SKM-1 (cell line): ENCODE measurements around the gene QSOX1.
A peak's percentile ranks its signal among the peaks of the same experiment; 100 is the strongest.

ENCODE experiments used
- DNase-seq: peaks from one replicate; lab custom pipeline; 2025; ENCODE audit not compliant: unreplicated experiment; lab: John Stamatoyannopoulos, UW

QSOX1 gene

DNA sequence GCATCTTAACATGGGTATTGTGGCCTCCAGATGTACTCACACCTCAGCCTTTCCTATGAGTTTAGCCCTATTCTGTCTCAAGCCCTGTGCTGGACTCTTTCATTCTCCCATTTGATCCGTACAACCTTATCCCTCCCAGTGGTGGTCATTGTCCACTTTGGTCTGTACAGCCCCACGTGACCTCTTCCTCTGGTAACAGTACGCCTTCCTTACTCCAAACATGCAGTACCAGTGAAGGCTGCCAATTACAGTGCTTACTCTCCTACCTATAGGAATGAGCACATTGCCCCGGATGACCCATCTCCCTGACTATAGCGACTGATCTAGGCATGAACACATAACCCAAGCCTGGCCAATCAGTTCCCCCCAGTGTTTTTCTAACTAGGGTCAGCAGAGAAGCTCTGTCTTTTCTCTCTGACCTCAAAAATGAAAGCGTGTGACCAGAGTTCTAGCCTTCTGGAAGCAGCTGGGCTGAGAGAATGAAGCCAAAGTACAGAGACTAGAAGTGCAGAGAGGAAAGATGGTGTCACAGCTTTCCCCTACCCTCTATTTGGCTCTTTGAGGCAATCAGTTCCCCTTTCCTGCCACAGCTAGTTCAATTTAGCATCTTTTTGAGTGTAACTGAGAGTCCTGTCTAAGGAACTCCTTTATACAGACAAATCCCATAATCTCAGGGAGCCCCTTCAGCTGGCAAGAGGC lies 9.9 kb upstream of the QSOX1 start:
- DNase-seq: no peak

DNA sequence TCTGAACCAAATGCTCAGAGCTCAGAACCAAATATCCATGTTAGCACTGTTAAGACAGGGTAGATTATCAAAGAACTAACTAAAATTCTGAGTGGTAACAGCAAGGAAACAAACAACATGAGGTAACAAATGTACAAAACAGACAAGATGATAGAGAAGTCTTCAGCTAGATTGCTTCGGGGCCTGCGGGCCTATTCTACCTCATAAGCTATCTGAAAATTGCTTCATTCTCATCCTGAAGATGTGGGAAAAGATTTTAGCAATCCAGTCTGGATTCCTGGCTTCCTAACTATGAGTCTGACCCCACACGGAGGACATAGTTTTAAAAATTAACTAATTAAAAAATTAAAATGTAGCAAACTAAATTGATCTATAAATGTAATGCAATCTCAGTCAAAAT lies 9.2 kb upstream of the QSOX1 start:
- no peak for DNase-seq

DNA sequence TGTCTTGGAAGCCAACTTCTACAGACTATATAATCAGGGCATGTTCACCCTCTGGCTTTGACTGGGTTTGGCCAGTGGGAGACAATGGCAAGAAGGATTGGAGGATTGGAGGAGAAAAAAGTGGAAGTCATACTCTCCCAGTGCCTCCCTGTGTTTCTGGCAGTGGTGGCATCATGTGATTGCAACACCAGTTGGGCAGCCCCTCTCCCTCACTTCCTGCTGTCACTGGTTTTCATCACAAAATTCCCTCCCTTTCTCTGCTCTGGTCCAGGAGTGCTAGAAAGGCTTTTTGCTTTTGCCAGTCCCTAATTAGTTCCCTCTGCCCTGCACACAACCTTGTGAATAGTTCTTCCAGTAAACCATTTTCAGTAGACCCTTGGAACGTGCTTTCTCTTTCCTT lies 3.7 kb upstream of the QSOX1 start:
- peak; percentile 77 for DNase-seq

DNA sequence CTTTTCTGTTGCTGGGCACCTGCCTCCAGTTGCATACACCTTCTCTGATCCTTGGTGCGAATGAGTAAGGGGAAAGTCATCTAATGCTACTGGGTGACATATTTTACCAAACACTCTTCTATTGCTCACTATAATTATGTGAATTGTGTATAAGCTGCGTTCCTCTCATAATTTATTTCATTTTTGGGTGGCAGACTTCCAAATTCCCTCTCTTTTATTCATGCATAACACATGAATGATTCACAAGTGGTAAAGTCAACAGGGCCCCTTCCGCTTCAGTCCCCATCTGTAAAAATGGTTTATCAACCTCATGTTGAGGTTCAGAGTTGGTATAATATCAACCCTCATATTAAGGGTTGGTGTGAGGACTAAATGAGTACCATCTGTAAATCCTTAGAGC lies 3.2 kb upstream of the QSOX1 start:
- DNase-seq: no peak

DNA sequence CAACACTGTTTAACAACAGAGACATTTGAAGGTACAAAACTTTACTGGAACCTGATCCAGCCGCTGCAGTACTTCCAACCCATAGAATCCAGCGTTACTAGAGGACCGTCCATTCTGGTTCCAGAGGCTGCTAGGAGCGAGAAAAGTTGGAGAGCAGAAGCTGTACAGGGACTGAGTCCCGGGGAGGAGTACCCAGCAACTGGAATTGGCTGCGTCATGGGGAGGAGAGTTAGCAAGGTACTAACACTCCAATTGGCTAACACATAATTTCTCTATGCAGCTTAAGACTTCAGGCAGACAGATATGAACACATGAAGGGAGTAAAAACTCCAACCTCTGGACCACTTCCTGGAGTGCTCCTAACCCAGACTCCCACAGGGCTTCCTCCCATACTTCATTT lies 2.1 kb upstream of the QSOX1 start:
- no peak for DNase-seq

DNA sequence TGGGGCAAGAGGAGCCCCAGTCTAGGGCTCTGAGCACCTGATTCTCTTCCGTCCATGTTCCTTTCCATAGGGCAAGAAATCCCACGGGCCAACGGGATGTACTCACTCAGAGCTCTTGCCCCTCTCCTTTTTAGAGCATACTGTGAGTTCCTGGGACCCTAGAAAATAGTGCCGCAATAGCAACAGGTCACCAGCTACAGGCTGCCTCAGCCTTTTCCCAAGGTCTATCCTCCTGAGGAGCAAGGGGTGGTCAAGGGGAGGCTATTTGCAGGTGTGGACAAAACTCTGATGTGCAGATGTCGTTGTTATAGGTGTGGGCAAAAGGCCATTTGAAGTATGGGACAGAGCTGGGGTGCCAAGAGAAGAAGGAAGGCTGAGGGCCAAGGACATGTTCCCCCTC lies 1.6 kb upstream of the QSOX1 start:
- DNase-seq: no peak

DNA sequence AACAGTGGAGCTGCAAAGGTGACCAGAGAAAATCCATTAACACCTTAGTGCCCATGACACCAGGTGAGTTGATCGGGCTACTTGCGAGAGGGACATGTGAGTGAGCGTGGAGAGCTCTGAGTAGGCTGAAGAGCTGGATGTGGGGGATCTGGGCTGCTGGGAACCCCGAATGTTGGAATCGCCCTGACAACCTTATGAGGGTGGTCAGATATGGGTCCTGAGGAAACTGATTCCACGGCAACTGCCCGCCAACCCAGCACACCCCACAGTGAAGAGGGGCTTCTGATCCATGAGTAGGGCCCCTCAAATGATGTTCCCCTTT lies 705 bp upstream of the QSOX1 start:
- DNase-seq: no peak

DNA sequence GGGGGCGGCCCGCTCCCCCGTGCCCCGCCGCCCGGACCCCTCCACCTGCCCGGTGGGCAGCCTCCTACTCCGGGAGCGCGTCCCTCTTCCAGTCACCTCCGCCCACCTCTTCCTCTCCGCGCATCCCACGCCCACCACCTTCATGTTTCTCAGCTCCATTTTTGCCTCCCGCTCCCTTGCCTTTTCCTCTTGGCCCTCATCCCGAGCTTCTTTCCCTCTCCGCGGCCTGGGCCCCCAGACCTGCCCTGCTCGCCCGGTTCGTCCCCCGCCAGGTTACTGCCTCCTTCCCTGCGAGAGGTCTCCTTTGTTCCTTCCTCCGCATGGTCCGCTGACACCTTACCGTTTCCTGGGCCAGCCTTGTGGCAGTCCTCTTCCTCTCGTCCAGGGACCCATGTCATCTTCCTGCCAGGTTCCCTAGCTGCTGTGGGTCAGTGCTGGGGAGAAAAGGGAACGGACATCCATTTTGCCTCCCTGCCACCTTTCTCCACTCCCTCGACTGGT lies 563 bp downstream of the QSOX1 start:
- no peak for DNase-seq

DNA sequence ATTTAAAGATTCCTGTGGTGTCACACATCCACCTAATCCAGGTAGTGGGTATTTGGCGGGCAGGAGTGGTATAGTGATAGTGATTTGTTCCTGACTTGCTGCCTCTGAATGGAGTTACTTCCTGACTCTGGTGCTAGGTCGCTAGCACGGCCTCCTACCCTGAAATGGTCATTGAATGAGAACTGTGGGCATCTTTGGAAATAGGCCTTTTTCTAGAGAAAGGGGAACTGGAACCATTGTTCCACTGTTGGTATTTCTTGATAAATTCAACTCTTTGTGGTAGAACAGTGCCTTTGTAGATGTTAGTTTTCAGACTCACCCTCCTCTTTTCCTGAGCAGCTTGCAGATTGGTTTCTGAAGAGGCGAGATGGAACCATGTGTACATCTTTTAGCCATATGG lies 1.5 kb downstream of the QSOX1 start:
- DNase-seq: peak; percentile 84

DNA sequence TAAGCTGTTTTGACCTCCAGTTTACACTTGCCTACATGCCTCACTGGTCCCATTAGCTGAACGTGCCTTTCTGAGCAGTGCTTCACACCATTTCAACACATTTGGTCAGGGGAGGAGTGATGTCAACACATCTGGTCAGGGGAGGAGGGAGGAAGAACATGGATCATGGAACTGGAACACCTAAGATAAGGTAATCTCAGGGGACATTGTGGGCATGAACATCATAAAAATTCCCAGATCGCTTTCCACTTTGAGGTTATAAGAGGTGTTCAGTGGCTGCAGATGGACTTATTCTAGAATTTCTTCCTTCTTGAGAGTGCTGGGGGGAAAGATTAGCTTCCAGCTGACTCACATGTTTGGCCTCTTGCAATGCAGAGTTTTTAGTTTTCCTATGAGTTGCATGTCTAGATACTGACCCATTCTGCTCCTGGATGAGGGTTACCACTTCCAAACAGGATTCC lies 2.0 kb downstream of the QSOX1 start:
- DNase-seq: peak; percentile 65

DNA sequence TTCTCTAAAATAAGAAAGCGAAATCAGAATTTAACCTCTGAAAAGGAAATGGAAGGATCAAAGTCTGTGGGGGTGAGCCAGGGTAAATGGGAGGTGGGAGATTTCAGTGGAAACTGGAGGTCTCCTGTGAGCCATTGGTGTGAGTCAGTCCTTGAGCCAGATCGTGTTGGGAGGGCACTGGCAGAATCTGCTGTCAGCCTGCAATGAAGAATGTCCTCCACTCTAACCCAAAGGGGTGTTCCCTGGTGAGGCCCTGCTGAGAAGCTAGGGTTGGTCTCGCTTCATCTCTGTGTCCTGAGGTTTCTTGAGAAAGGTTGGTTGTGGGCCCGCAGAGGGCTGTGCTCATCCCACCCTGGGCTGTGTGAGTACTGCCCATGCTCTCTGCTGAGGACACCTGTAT lies 2.4 kb downstream of the QSOX1 start:
- no peak for DNase-seq

DNA sequence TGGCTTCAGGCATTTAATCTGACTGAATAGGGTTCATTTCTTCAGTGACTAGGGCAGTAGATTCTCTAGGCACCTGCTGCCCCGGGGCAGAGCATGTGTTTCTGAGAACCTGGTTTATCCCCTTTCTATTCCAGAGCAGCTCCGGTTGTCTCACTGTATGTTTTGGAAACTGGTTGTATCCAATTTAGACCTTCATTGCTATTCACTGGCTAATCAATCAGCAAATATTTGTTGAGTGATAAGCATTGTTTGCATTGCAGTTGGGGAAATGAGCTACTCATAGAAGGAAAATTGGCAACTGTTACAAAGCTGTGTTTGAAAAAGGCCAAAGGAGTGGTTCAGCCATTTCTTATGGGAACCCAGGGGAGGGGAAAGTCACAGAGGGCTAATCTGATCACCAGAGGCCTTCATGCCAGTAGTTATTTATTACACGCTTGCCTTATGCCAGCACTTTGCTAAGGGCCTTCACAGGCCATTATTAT lies 2.9 kb downstream of the QSOX1 start:
- no peak for DNase-seq

DNA sequence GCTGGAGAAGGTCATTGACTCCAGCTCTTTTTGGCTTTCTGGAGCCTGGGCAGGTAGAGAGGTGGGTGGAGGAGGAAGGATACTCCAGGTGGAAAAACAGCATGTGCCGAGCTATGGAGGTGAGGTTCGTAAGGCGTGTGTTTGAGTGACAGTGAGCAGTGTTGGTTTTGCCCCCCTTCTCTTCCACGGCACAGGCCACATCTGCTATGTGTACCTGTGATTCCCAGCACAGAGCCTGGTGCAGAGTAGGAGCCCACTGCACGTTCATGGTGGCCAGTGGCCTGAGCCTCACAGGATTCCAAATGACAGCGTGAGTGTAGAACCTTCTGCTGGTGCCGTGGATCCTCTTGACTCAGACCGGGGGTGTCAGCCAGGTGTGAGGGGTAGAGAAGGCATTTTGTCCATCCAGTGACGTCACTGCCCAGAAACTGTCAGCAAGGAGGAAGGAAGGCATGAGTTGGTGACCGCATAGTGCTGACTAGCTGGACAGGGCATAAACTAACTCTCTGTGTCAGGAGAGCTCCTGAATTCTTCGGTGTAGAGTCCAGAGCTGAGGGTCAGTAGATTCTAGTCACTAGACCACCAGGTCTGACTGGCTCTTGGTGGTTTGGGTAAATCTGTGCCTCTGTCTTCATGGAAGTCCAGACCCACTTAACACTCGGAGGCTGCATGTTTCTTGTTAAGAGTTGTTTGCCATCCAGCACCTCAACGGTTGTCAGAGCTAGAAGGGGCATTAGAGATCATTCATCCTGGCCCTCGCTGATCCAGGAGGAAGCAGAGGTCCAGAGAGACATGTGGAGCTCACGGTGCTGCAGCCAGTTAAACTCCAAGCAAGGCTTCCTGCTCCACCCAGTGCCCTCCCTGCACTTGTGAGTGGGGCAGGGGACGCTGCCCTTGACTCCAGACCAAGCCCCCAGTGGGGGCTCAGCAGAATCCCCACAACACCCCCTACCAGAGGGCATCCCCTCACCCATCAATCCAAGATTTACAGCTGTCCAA lies 3.8 kb downstream of the QSOX1 start:
- DNase-seq: no peak

DNA sequence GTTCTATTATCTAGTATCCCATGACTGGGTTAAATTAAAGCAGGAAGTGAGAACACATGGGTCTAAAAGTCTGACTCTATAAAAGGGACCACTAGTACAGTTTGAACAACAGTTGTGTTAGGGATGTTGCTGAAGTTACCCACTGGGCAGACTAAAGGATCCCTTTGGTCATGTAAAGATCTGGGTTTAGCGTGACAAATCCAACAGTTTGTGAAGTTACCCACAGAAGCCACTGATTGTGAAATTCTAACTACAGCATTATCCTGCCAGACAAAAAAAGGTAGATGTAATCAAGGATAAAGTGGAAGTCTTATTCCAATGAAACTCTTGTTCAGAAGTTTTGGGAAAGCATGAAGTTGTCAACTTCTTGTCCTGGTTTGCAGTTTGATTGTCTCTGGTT lies 5.7 kb downstream of the QSOX1 start:
- peak; percentile 81 for DNase-seq

DNA sequence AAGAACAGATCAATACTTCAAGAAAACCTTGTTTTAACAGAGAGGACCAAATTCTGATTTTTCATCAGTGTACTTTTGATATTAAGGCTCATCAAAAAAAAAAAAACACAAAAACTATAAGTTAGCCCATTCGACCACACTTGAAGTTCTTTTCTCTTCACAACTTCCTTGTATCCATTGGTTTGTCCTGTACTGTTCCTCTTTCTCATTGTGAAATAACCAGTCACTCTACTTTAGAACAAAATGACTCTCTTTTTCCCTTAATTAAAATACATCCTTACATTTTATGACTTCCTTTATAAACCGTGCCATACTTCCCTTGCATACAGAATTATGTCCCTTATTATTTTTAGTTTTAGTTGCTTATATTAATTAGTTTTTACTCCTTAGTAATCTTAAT lies 8.4 kb downstream of the QSOX1 start:
- peak; percentile 82 for DNase-seq

DNA sequence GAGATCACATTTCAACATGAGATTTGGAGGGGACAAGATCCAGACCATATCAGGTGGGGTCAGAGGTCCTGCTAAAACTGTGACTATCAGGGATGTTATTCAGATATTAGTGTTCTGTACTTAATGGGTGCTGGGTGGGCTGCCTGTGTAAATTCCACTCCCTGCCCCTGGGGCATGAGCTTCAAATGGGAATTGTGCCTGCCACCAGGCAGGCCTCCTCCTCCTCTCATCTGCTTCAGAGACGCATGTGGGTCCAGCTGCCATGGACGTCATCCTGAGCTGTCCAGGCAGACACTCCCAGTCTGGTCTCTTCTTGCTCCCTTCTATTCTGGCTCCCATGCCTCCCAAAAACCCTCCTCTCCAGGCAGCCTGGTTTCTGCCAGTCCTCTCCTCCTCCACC lies 10.4 kb downstream of the QSOX1 start:
- DNase-seq: no peak

DNA sequence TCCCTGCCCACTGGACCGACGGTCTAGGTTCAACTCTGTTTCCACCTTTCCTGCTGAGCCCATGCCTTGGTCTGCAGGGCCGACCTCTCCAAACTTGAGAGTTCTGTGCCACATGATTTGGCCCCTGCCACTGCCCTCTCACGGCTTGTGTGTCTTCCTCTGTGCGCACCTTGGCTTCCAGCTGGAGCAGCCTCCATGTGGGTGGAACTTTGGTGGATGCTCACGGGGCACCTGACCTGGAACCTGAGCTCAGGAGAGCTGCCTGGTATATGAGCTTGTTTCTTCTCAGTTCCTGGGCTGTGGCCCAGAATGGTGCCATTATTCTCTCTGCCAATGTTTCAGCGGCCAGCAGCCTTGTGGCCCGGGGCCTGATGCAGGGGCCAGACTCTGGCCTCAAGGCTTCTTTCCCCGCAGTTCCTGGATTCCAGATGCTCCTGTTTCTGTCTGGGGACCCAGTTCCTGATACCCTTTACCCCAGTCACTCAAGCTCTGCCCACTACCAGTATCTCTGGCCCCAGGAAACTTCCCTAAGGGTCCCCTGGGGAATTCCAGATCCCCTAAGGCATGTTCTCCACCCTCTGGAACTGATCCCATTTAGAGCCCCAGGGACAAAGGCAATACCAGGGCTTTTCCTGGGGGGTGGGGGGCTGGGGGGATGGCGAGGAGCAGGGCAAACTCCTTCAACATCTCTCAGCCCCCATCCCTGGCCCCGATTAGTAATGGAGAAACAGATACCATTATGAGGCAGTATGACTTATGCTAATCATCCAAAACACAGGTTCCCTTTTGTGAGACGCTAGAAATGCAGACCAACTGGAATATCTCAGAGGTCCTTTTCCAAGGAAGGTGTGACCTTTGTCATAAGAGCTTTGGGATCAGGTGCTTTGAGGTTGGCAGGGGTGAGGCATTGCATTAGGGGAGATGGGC lies 11.1 kb downstream of the QSOX1 start:
- no peak for DNase-seq

DNA sequence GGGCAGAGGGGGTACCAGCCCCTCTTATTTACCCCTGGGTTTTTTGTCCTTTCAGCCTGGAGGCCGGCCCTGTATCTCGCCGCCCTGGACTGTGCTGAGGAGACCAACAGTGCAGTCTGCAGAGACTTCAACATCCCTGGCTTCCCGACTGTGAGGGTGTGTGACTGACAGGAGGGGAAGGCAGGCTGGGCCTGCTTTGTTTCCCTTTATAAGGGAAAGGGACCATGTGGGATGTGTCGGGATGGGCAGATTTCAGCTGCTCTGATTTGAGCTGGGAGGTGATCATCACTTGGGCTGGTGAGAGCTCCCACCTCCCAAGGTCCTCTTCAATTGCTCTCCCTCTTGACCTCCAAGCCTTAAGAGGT lies 11.7 kb downstream of the QSOX1 start:
- no peak for DNase-seq

DNA sequence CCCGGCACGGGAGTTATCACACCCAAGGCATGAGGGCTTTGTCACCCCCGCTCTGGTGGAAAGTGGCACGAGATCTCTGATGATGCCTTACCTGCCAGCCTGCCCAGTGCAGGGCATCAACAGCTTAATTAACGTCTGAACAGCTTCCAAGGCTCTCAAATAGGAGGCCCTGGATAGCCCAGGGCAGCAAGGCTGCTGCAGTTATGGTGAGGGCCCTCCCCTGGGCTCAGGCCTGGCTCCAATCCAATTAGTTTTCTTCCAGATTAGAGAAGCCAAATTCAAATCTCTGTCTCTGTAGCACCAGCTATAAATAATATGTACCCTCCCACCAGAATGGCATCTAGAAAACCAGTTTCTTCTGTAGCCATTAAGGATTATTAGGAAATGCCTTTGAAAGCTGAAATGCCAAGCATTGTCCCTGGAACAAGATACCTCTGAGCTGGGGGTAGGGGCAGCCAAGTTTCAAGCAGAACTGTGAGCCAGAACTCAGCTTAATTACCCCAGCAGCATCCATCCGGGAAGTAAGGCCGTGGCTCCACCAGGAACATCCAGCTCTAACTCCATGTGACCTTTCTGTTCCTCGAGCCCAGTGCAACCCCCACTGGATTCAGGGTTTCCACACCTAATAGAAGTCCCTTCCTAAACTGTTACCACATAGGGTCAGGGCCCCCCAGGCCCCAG lies 12.5 kb downstream of the QSOX1 start:
- no peak for DNase-seq

DNA sequence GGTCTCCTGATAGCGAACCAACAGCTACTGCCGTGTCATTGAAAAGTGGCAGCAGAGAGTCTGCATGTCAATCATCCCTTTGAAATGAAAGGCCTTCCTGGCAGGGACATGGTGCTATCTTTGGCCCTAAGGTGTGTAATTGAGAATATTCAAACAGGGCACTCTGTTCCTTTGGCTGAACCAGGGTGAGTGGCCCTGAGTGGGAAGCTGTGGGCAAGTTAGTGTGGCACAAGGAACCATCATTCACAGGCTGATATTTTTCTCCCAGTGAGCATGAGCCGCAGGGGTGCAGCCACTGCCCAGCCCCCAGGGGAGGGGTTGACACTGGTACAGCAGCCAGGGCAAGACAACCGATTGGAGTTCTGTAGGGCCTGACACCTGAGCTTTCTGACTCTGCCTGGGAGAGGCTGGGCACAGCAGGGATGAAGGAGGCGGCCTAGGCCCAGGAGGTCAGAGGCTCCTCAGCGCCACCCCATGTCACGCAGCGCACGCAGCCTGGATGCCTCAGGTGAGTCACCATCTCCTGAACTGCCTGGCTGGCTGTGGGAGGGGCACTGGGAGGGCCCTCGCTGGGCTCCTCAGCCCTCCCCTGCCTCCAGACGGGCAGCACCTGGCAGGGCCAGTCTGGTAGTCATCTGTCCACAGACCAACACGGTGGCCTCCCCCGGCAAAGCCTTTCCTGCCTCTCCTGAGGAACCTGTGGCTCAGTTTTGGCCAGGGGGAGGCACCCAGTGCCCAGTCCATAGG lies 13.2 kb downstream of the QSOX1 start:
- DNase-seq: no peak
